K562 (cell line): ENCODE data around the gene DYNLT4. TPM values are rescaled to one million over a fixed set of nuclear protein-coding genes. Genes with fewer than 3 reads are reported as not detected.

Experiments used
- ATF7 ChIP-seq: fragments of 450-650 bp; IDR thresholded peaks from 2 replicates; pipeline ENCODE4 v1.7.1; 2014; ENCODE audit warnings: mild to moderate bottlenecking, moderate library complexity
- CHCHD3 ChIP-seq: fragments of 250-450 bp; sonication (Bioruptor Pico); IDR thresholded peaks from 2 replicates; pipeline ENCODE4 v2.1.2; 2022; ENCODE audit warnings: mild to moderate bottlenecking
- CTBP1 ChIP-seq: fragments of 450-650 bp; IDR thresholded peaks from 2 replicates; pipeline ENCODE4 v1.6.1; 2016; ENCODE audit warnings: borderline replicate concordance
- ELF1 ChIP-seq: fragments of 200-800 bp; sonication (Bioruptor generic); IDR thresholded peaks from 2 replicates; pipeline ENCODE4 v1.6.1; 2016; ENCODE audit warnings: missing genetic modification characterization, missing compliant biosample characterization
- EP400 ChIP-seq: fragments of 450-650 bp; IDR thresholded peaks from 2 replicates; pipeline ENCODE4 v1.6.1; 2017; ENCODE audit warnings: antibody characterized with exemption, mild to moderate bottlenecking, moderate library complexity
- ESRRB ChIP-seq: fragments of 250-450 bp; sonication (Bioruptor Pico); IDR thresholded peaks from 2 replicates; pipeline ENCODE4 v1.5.0; 2020; ENCODE audit warnings: mild to moderate bottlenecking, moderate library complexity, borderline replicate concordance
- ETV1 ChIP-seq: fragments of 450-650 bp; conservative IDR thresholded peaks from 2 replicates; pipeline ENCODE4 v1.6.1; 2016; ENCODE audit warnings: missing genetic modification characterization, control low read depth, low read depth, missing compliant biosample characterization
- NCOA2 ChIP-seq, 2 experiments: fragments of 450-650 bp; IDR thresholded peaks; 2 replicates each; pipeline ENCODE4 v1.6.1; 2018; ENCODE audit warnings: mild to moderate bottlenecking in 2 of 2, moderate library complexity in 1 of 2; ENCODE audit not compliant: partially characterized antibody in 2 of 2
- PTBP1 ChIP-seq: fragments of 200-400 bp; formaldehyde crosslinking; IDR thresholded peaks from 2 replicates; pipeline ENCODE4 v1.6.1; 2017; ENCODE audit warnings: low read depth, low read length
- RHOXF2B ChIP-seq: fragments of 250-450 bp; sonication (Bioruptor Pico); conservative IDR thresholded peaks from 2 replicates; pipeline ENCODE4 v1.5.1; 2021
- TCF3 ChIP-seq: sonication (generic); formaldehyde crosslinking; IDR thresholded peaks from 2 replicates; pipeline ENCODE4 v1.4.0; 2020; ENCODE audit warnings: mild to moderate bottlenecking, missing genetic modification reagents
- ZNF217 ChIP-seq: sonication (generic); formaldehyde crosslinking; IDR thresholded peaks from 2 replicates; pipeline ENCODE4 v1.8.0; 2022; ENCODE audit warnings: mild to moderate bottlenecking, missing genetic modification reagents
- ZNF431 ChIP-seq: sonication (generic); formaldehyde crosslinking; IDR thresholded peaks from 2 replicates; pipeline ENCODE4 v1.8.0; 2022; ENCODE audit warnings: mild to moderate bottlenecking, missing genetic modification reagents
- ZNF75A ChIP-seq: fragments of 450-650 bp; formaldehyde crosslinking; IDR thresholded peaks from 2 replicates; pipeline ENCODE4 v1.4.0; 2020; ENCODE audit warnings: mild to moderate bottlenecking
- polyA plus RNA-seq, 8 experiments: library from polyadenylated mRNA; depleted of rRNA in 4 of 8; stranded (reverse) in 5 of 8; unstranded in 3 of 8; fragments of >200 nt; fragmentation: Nextera tagmentation in 2 of 8; fragmentation: Illumina TruSeq in 1 of 8; extraction: Ambion mirVana in 2 of 8; extraction: Trizol in 1 of 8; gene quantifications; 2 replicates each; pipeline versions ENCODE4 v1.2.1 to v1.2.3, GENCODE V29; 2011 to 2014; ENCODE audit warnings: inconsistent platforms in 1 of 8, missing spikeins in 1 of 8
- total RNA-seq, 7 experiments: library from RNA; depleted of rRNA in 6 of 7; stranded (reverse); fragments of >200 nt in 6 of 7; fragmentation: Illumina TruSeq in 2 of 7; extraction: Trizol in 2 of 7; gene quantifications; 2 replicates each; pipeline versions ENCODE4 v1.2.1 to v1.2.3, GENCODE V29; 2011 to 2021; ENCODE audit warnings: low replicate concordance in 1 of 7
- TF ChIP-seq, protein P1 (sequence below): sonication (generic); formaldehyde crosslinking; IDR thresholded peaks from 2 replicates; pipeline ENCODE4 v1.8.0; 2022; ENCODE audit warnings: mild to moderate bottlenecking, low read depth, missing genetic modification reagents
- TF ChIP-seq, protein P2 (sequence below): fragments of 250-450 bp; sonication (Bioruptor Pico); IDR thresholded peaks from 2 replicates; pipeline ENCODE4 v1.9.0; 2021; ENCODE audit warnings: mild to moderate bottlenecking
- TF ChIP-seq, protein P3 (sequence below): fragments of 250-450 bp; sonication (Bioruptor Pico); IDR thresholded peaks from 2 replicates; pipeline ENCODE4 v1.4.0; 2020; ENCODE audit warnings: mild to moderate bottlenecking, moderate library complexity, borderline replicate concordance
- TF ChIP-seq, protein P4 (sequence below): sonication (generic); formaldehyde crosslinking; IDR thresholded peaks from 2 replicates; pipeline ENCODE4 v1.8.0; 2022; ENCODE audit warnings: mild to moderate bottlenecking, missing genetic modification reagents
- TF ChIP-seq, protein P5 (sequence below): fragments of 450-650 bp; IDR thresholded peaks from 2 replicates; pipeline ENCODE4 v1.6.1; 2018; ENCODE audit not compliant: partially characterized antibody

Gene DYNLT4
- total and polyA plus RNA-seq, 9 of the 15 experiments (the other 6 are each of a cell fraction or from before 2014, with no cell fraction given) = 0.29 to 0.73 TPM; not detected in 7

DNA sequence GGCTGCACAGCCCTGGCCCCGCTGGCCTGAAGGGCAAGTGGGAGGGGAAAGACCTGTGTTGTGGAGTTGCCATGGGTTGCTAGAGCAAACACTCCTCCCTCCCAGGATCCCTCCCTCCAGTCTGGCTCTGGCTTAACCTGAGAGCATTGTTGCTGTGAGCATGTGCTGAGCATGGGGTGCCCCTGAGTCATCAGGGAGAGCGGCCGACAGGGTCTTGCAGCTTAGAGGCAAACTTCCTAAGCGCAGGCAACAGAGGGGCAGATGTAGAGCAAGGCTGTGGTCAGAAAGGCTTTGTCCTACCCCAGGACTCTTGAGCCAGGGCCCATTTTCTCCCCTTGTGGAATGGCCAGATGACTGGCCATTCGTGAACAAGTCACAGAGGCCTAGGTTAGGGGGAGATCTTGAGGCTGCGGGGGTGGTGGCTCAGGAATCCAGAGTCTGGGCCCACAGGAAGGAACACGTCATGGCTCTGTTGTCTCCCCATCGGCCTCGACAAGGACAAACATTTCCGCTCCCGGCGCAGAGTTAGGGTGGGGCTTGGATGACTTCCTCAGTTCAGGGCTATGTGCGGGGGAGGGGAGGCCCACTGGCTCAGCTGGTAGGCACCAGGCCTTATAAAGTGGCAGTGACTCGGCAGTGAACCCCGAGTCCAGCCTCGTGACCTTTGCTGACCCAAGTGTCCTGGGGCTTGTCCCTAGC lies 362 bp upstream of the DYNLT4 start (continued):
- TF ChIP-seq TCF3 (CRISPR knock-in tag) (peak; percentile 10; the same call in 1 of the 2 replicates), ATF7 (peak; percentile 96), ELF1 (tag) (peak; percentile 86), NCOA2 (IDR thresholded peaks at IDR 0.05; ENCODE audit: partially characterized antibody in 2 of 2) (no peak), ZNF217 (CRISPR knock-in tag) (no peak), CTBP1 (peak; percentile 80; the same call in 1 of the 2 replicates), ZNF75A (CRISPR knock-in tag) (no peak), ETV1 (tag) (peak; percentile 98), EP400 (peak; percentile 98), RHOXF2B (CRISPR knock-in tag) (peak; percentile 88), ESRRB (CRISPR knock-in tag) (peak; percentile 74; the same call in 1 of the 2 replicates), ZNF431 (CRISPR knock-in tag) (peak; percentile 76), PTBP1 (no peak), CHCHD3 (CRISPR knock-in tag) (no peak)
- TF ChIP-seq, protein P1, sequence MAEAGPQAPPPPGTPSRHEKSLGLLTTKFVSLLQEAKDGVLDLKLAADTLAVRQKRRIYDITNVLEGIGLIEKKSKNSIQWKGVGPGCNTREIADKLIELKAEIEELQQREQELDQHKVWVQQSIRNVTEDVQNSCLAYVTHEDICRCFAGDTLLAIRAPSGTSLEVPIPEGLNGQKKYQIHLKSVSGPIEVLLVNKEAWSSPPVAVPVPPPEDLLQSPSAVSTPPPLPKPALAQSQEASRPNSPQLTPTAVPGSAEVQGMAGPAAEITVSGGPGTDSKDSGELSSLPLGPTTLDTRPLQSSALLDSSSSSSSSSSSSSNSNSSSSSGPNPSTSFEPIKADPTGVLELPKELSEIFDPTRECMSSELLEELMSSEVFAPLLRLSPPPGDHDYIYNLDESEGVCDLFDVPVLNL (CRISPR knock-in tag) = no peak
- TF ChIP-seq, protein P2, sequence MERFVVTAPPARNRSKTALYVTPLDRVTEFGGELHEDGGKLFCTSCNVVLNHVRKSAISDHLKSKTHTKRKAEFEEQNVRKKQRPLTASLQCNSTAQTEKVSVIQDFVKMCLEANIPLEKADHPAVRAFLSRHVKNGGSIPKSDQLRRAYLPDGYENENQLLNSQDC (CRISPR knock-in tag) = no peak
- TF ChIP-seq, protein P3, sequence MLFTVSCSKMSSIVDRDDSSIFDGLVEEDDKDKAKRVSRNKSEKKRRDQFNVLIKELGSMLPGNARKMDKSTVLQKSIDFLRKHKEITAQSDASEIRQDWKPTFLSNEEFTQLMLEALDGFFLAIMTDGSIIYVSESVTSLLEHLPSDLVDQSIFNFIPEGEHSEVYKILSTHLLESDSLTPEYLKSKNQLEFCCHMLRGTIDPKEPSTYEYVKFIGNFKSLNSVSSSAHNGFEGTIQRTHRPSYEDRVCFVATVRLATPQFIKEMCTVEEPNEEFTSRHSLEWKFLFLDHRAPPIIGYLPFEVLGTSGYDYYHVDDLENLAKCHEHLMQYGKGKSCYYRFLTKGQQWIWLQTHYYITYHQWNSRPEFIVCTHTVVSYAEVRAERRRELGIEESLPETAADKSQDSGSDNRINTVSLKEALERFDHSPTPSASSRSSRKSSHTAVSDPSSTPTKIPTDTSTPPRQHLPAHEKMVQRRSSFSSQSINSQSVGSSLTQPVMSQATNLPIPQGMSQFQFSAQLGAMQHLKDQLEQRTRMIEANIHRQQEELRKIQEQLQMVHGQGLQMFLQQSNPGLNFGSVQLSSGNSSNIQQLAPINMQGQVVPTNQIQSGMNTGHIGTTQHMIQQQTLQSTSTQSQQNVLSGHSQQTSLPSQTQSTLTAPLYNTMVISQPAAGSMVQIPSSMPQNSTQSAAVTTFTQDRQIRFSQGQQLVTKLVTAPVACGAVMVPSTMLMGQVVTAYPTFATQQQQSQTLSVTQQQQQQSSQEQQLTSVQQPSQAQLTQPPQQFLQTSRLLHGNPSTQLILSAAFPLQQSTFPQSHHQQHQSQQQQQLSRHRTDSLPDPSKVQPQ (CRISPR knock-in tag) = no peak
- TF ChIP-seq, protein P4, sequence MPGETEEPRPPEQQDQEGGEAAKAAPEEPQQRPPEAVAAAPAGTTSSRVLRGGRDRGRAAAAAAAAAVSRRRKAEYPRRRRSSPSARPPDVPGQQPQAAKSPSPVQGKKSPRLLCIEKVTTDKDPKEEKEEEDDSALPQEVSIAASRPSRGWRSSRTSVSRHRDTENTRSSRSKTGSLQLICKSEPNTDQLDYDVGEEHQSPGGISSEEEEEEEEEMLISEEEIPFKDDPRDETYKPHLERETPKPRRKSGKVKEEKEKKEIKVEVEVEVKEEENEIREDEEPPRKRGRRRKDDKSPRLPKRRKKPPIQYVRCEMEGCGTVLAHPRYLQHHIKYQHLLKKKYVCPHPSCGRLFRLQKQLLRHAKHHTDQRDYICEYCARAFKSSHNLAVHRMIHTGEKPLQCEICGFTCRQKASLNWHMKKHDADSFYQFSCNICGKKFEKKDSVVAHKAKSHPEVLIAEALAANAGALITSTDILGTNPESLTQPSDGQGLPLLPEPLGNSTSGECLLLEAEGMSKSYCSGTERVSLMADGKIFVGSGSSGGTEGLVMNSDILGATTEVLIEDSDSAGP (CRISPR knock-in tag) = no peak
- TF ChIP-seq, protein P5, sequence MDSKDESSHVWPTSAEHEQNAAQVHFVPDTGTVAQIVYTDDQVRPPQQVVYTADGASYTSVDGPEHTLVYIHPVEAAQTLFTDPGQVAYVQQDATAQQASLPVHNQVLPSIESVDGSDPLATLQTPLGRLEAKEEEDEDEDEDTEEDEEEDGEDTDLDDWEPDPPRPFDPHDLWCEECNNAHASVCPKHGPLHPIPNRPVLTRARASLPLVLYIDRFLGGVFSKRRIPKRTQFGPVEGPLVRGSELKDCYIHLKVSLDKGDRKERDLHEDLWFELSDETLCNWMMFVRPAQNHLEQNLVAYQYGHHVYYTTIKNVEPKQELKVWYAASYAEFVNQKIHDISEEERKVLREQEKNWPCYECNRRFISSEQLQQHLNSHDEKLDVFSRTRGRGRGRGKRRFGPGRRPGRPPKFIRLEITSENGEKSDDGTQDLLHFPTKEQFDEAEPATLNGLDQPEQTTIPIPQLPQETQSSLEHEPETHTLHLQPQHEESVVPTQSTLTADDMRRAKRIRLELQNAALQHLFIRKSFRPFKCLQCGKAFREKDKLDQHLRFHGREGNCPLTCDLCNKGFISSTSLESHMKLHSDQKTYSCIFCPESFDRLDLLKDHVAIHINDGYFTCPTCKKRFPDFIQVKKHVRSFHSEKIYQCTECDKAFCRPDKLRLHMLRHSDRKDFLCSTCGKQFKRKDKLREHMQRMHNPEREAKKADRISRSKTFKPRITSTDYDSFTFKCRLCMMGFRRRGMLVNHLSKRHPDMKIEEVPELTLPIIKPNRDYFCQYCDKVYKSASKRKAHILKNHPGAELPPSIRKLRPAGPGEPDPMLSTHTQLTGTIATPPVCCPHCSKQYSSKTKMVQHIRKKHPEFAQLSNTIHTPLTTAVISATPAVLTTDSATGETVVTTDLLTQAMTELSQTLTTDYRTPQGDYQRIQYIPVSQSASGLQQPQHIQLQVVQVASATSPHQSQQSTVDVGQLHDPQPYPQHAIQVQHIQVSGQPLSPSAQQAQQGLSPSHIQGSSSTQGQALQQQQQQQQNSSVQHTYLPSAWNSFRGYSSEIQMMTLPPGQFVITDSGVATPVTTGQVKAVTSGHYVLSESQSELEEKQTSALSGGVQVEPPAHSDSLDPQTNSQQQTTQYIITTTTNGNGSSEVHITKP = peak; percentile 8
